HL-60 (cell line): ENCODE measurements around the gene APOBEC3B.

ENCODE experiments used
- GABPA ChIP-seq: IDR thresholded peaks from 2 replicates; pipeline ENCODE4 v1.6.1; 2012; ENCODE audit warnings: low read depth
- POLR2AphosphoS5 ChIP-seq: IDR thresholded peaks from 2 replicates; pipeline ENCODE4 v1.6.1; 2012; ENCODE audit warnings: low read depth
- SPI1 ChIP-seq: IDR thresholded peaks from 2 replicates; pipeline ENCODE4 v1.6.1; 2012; ENCODE audit warnings: low read depth, mild to moderate bottlenecking, borderline replicate concordance
- TF ChIP-seq, protein P1 (sequence below): IDR thresholded peaks from one replicate; pipeline ENCODE4 v1.5.1; 2011; ENCODE audit warnings: low read length, control low read depth, inconsistent platforms; ENCODE audit not compliant: insufficient read depth
- TF ChIP-seq, protein P2 (sequence below): IDR thresholded peaks from 2 replicates; pipeline ENCODE4 v1.6.1; 2012; ENCODE audit warnings: low read depth; ENCODE audit not compliant: insufficient replicate concordance

DNA sequence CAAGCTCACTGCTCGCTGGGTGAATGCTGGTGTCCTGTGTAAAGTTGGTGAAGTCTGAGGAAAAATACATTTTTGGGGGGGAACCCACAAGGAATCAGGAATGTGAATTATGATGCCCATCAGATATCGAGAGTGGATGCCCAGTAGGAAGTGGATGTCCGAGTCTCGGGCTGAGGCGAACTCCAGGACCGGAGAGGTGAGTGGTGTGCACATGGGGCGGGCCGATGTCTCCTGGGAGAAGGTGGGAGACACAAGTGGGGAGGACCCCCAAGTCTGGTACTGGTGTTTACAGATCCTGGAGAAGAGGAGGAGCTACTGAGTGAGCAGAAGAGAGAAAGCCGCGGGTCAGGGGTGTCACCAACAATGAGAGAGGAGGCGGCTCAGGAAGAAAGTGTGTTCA, 43.9 kb upstream of the APOBEC3B start:
- TF ChIP-seq, protein P1, sequence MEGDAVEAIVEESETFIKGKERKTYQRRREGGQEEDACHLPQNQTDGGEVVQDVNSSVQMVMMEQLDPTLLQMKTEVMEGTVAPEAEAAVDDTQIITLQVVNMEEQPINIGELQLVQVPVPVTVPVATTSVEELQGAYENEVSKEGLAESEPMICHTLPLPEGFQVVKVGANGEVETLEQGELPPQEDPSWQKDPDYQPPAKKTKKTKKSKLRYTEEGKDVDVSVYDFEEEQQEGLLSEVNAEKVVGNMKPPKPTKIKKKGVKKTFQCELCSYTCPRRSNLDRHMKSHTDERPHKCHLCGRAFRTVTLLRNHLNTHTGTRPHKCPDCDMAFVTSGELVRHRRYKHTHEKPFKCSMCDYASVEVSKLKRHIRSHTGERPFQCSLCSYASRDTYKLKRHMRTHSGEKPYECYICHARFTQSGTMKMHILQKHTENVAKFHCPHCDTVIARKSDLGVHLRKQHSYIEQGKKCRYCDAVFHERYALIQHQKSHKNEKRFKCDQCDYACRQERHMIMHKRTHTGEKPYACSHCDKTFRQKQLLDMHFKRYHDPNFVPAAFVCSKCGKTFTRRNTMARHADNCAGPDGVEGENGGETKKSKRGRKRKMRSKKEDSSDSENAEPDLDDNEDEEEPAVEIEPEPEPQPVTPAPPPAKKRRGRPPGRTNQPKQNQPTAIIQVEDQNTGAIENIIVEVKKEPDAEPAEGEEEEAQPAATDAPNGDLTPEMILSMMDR, result no peak
- TF ChIP-seq POLR2AphosphoS5 (no peak), GABPA (no peak), SPI1 (no peak)
- TF ChIP-seq, protein P2, sequence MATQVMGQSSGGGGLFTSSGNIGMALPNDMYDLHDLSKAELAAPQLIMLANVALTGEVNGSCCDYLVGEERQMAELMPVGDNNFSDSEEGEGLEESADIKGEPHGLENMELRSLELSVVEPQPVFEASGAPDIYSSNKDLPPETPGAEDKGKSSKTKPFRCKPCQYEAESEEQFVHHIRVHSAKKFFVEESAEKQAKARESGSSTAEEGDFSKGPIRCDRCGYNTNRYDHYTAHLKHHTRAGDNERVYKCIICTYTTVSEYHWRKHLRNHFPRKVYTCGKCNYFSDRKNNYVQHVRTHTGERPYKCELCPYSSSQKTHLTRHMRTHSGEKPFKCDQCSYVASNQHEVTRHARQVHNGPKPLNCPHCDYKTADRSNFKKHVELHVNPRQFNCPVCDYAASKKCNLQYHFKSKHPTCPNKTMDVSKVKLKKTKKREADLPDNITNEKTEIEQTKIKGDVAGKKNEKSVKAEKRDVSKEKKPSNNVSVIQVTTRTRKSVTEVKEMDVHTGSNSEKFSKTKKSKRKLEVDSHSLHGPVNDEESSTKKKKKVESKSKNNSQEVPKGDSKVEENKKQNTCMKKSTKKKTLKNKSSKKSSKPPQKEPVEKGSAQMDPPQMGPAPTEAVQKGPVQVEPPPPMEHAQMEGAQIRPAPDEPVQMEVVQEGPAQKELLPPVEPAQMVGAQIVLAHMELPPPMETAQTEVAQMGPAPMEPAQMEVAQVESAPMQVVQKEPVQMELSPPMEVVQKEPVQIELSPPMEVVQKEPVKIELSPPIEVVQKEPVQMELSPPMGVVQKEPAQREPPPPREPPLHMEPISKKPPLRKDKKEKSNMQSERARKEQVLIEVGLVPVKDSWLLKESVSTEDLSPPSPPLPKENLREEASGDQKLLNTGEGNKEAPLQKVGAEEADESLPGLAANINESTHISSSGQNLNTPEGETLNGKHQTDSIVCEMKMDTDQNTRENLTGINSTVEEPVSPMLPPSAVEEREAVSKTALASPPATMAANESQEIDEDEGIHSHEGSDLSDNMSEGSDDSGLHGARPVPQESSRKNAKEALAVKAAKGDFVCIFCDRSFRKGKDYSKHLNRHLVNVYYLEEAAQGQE, result no peak
